IMR-90 (cell line): Measurements from ENCODE around the gene UQCRQ. TPM values are rescaled to one million over a fixed set of nuclear protein-coding genes. Genes with fewer than 3 reads are reported as not detected.

Experiments used
- ATAC-seq: fragments of 200-7000 bp; cut with Tn5 transposase; 2 replicates; pipeline ENCODE4 v1.9.1; 2020; ENCODE audit warnings: low read depth, mild to moderate bottlenecking, moderate library complexity
- BruUV-seq: library from RNA; stranded (reverse); fragments of 400-500 nt; replicated peaks from 2 replicates; lab custom pipeline; 2021; lab: Mats Ljungman, UMichigan
- CTCF ChIA-PET: fragments of 300-600 bp; formaldehyde crosslinking; extraction: SDS; loops from one replicate; lab custom pipeline; 2021; ENCODE audit warnings: antibody characterized with exemption; lab: Yijun Ruan, JAX
- POLR2A ChIA-PET: fragments of 300-600 bp; sonication (Branson Sonifier 250); formaldehyde crosslinking; loops from one replicate; lab custom pipeline; 2022; ENCODE audit warnings: antibody characterized with exemption; ENCODE audit not compliant: unreplicated experiment; lab: Charles Lee
- DNase-seq: peaks from one replicate; pipeline ENCODE4 v3.0.0; 2013
- H2AFZ ChIP-seq: replicated peaks from 2 replicates; pipeline ENCODE3; 2013; ENCODE audit warnings: low read length, mild to moderate bottlenecking; ENCODE audit not compliant: poor library complexity
- H2AK5ac ChIP-seq: 2 replicates; pipeline ENCODE4 v1.6.1; 2013; ENCODE audit warnings: low read depth, low read length, inconsistent platforms
- H2AK9ac ChIP-seq: replicated peaks from 2 replicates; pipeline ENCODE3; 2013; ENCODE audit warnings: mild to moderate bottlenecking, low read depth, low read length, moderate library complexity; ENCODE audit not compliant: poor library complexity
- H2BK120ac ChIP-seq: 2 replicates; pipeline ENCODE4 v1.6.1; 2013; ENCODE audit warnings: low read depth, low read length, inconsistent platforms
- H2BK15ac ChIP-seq: 3 replicates; pipeline ENCODE4 v1.6.1; 2013; ENCODE audit warnings: low read depth, low read length, inconsistent platforms
- H2BK20ac ChIP-seq: 2 replicates; pipeline ENCODE4 v1.6.1; 2013; ENCODE audit warnings: low read depth, mild to moderate bottlenecking, inconsistent platforms, low read length, moderate library complexity
- H2BK5ac ChIP-seq: 2 replicates; pipeline ENCODE4 v1.6.1; 2013; ENCODE audit warnings: mild to moderate bottlenecking, low read depth, low read length, inconsistent platforms; ENCODE audit not compliant: poor library complexity, severe bottlenecking
- H3K14ac ChIP-seq: replicated peaks from 2 replicates; pipeline ENCODE4 v1.6.1; 2013; ENCODE audit warnings: low read depth, low read length, inconsistent platforms
- H3K18ac ChIP-seq: 2 replicates; pipeline ENCODE4 v1.6.1; 2013; ENCODE audit warnings: low read depth, low read length, control low read depth
- H3K23ac ChIP-seq: 2 replicates; pipeline ENCODE4 v1.6.1; 2013; ENCODE audit warnings: low read depth, low read length, inconsistent platforms
- H3K27ac ChIP-seq: 2 replicates; pipeline ENCODE4 v1.5.1; 2013; ENCODE audit warnings: mild to moderate bottlenecking, control low read depth, low read length; ENCODE audit not compliant: insufficient read depth
- H3K27me3 ChIP-seq: 2 replicates; pipeline ENCODE4 v1.6.1; 2013; ENCODE audit warnings: low read length; ENCODE audit not compliant: control insufficient read depth, insufficient read depth
- H3K36me3 ChIP-seq: 2 replicates; pipeline ENCODE4 v1.6.1; 2013; ENCODE audit warnings: low read length, mixed read lengths; ENCODE audit not compliant: control insufficient read depth, insufficient read depth
- H3K4ac ChIP-seq: 2 replicates; pipeline ENCODE4 v1.6.1; 2013; ENCODE audit warnings: low read depth, low read length, inconsistent platforms
- H3K4me1 ChIP-seq: 2 replicates; pipeline ENCODE4 v1.6.1; 2013; ENCODE audit warnings: low read length, mixed read lengths; ENCODE audit not compliant: control insufficient read depth, insufficient read depth
- H3K4me2 ChIP-seq: 2 replicates; pipeline ENCODE4 v1.6.1; 2013; ENCODE audit warnings: low read depth, mild to moderate bottlenecking, control low read depth, low read length, moderate library complexity
- H3K4me3 ChIP-seq: 2 replicates; pipeline ENCODE4 v1.5.1; 2013; ENCODE audit warnings: low read depth, mild to moderate bottlenecking, control low read depth, low read length, moderate library complexity; ENCODE audit not compliant: insufficient read depth
- H3K56ac ChIP-seq: 2 replicates; pipeline ENCODE4 v1.6.1; 2013; ENCODE audit warnings: low read length, inconsistent platforms; ENCODE audit not compliant: insufficient read depth; ENCODE audit errors: extremely low read depth
- H3K79me1 ChIP-seq, 2 experiments: 2 replicates each; pipeline ENCODE4 v1.6.1; 2013; ENCODE audit warnings: low read length in 2 of 2, inconsistent platforms in 1 of 2, low read depth in 1 of 2
- H3K9ac ChIP-seq: 2 replicates; pipeline ENCODE4 v1.6.1; 2013; ENCODE audit warnings: low read depth, low read length, control low read depth
- H3K9me1 ChIP-seq: 2 replicates; pipeline ENCODE4 v1.6.1; 2013; ENCODE audit warnings: low read length, inconsistent platforms; ENCODE audit not compliant: insufficient read depth
- H3K9me3 ChIP-seq: 2 replicates; pipeline ENCODE4 v1.6.1; 2013; ENCODE audit warnings: low read length; ENCODE audit not compliant: control insufficient read depth, insufficient read depth
- H4K20me1 ChIP-seq: 2 replicates; pipeline ENCODE4 v1.6.1; 2013; ENCODE audit warnings: low read length, inconsistent platforms; ENCODE audit not compliant: insufficient read depth
- H4K5ac ChIP-seq: 2 replicates; pipeline ENCODE4 v1.6.1; 2013; ENCODE audit warnings: mild to moderate bottlenecking, low read depth, low read length, control low read depth
- H4K8ac ChIP-seq, 2 experiments: 2 replicates each; pipeline ENCODE4 v1.6.1; 2013; ENCODE audit warnings: low read depth in 2 of 2, low read length in 2 of 2, control low read depth in 1 of 2, inconsistent platforms in 1 of 2
- H4K91ac ChIP-seq: 2 replicates; pipeline ENCODE4 v1.6.1; 2013; ENCODE audit warnings: low read depth, low read length, inconsistent platforms; ENCODE audit not compliant: insufficient read depth
- BHLHE40 ChIP-seq: fragments of 150-350 bp; IDR thresholded peaks from 2 replicates; pipeline ENCODE4 v1.6.1; 2016; ENCODE audit warnings: mild to moderate bottlenecking, low read depth, low read length
- CEBPB ChIP-seq: IDR thresholded peaks from 2 replicates; pipeline ENCODE4 v1.6.1; 2012; ENCODE audit warnings: low read depth, low read length, improper control_type of control experiment
- CTCF ChIP-seq: conservative IDR thresholded peaks from 2 replicates; pipeline ENCODE4 v1.5.1; 2012; ENCODE audit warnings: mild to moderate bottlenecking, low read depth, low read length, improper control_type of control experiment
- ELK1 ChIP-seq: fragments of 150-350 bp; IDR thresholded peaks from 2 replicates; pipeline ENCODE4 v1.6.1; 2016; ENCODE audit warnings: low read depth, mild to moderate bottlenecking, low read length, moderate library complexity, borderline replicate concordance
- FOS ChIP-seq: fragments of 150-350 bp; IDR thresholded peaks from 2 replicates; pipeline ENCODE4 v1.6.1; 2016; ENCODE audit warnings: low read depth, low read length
- MAFK ChIP-seq: IDR thresholded peaks from 2 replicates; pipeline ENCODE4 v1.6.1; 2012; ENCODE audit warnings: low read depth, low read length, improper control_type of control experiment
- MXI1 ChIP-seq: IDR thresholded peaks from 2 replicates; pipeline ENCODE4 v1.6.1; 2012; ENCODE audit warnings: low read depth, mild to moderate bottlenecking, low read length, moderate library complexity, borderline replicate concordance
- RCOR1 ChIP-seq: IDR thresholded peaks from 2 replicates; pipeline ENCODE4 v1.6.1; 2012; ENCODE audit warnings: mild to moderate bottlenecking, low read length, improper control_type of control experiment; ENCODE audit not compliant: insufficient replicate concordance
- WGBS, 2 experiments: methylation state at CpG; one replicate each; pipeline versions ENCODE4 v1.1.5 to v1.1.7; 2013; ENCODE audit warnings: missing lambda C conversion rate in 2 of 2; ENCODE audit not compliant: insufficient read length in 1 of 2; ENCODE audit errors: extremely low coverage in 2 of 2; 5-methylcytosine and 5-hydroxymethylcytosine counted together
- dilution Hi-C: fragments of 300-500 bp; cut with HindIII; formaldehyde crosslinking; loops from one replicate; pipeline ENCODE4 v1.14.3; 2018; ENCODE audit warnings: low sequenced_read_pairs; ENCODE audit not compliant: unreplicated experiment
- in situ Hi-C: fragments of 300-500 bp; cut with MboI; formaldehyde crosslinking; loops from 3 replicates; pipeline ENCODE4 v1.14.3; 2019; ENCODE audit warnings: low sequenced_read_pairs, inconsistent platforms, mixed read lengths
- intact Hi-C: fragments of 100-400 bp; cut with micrococcal nuclease; formaldehyde crosslinking; loops from 2 replicates; pipeline ENCODE4 v1.10.0; 2022
- polyA plus RNA-seq, 3 experiments: library from polyadenylated mRNA; depleted of rRNA; stranded (reverse); fragments of >200 nt; gene quantifications; 2 replicates each; pipeline ENCODE4 v1.2.3, GENCODE V29; 2012; ENCODE audit warnings: low replicate concordance in 1 of 3
- total RNA-seq: library from RNA; depleted of rRNA; stranded (reverse); fragments of >200 nt; gene quantifications from 2 replicates; pipeline ENCODE4 v1.2.3, GENCODE V29; 2012

Gene UQCRQ
- total and polyA plus RNA-seq, 2 of the 4 experiments (the other 2 are of a cell fraction): 73.7 to 292 TPM

- H3K27ac ChIP-seq: no peak overlapping the region
- no peak overlapping the region for H4K8ac ChIP-seq
- H3K9me1 ChIP-seq: no peaks in the 10 kb centered on the region
- no peaks in the 10 kb centered on the region for H3K9me3 ChIP-seq
- 0 out of 2 replicates have a peak overlapping the region, but pooled peaks have one; percentile 29 for H3K23ac ChIP-seq
- H3K56ac ChIP-seq: no peak overlapping the region
- peaks cover 4% of the 10 kb centered on the region; the same call in 1 of the 2 replicates for H4K20me1 ChIP-seq
- no peak overlapping the region for H2BK20ac ChIP-seq
- ChIA-PET POLR2A (no interaction called here), CTCF (no interaction called here)
- in situ Hi-C loops: no loop called here
- no peak overlapping the region for H3K4ac ChIP-seq
- peaks cover 33 to 35% of the 10 kb centered on the region in 2 experiments for H3K79me1 ChIP-seq
- no peak overlapping the region for H2BK120ac ChIP-seq
- no peak overlapping the region for H2AK5ac ChIP-seq
- TF ChIP-seq RCOR1 (no peak), BHLHE40 (no peak), MXI1 (no peak), CTCF (no peak), ELK1 (no peak), FOS (no peak), CEBPB (no peak), MAFK (no peak)
- no peak overlapping the region for H2AFZ ChIP-seq
- H2BK15ac ChIP-seq: no peak overlapping the region
- no peak overlapping the region for H3K4me3 ChIP-seq
- no peak overlapping the region for H3K9ac ChIP-seq
- no peak overlapping the region for H3K18ac ChIP-seq
- H2AK9ac ChIP-seq: no peak overlapping the region
- DNase-seq (peak; percentile 24), ATAC-seq (peak; percentile 61; the same call in 1 of the 2 replicates)
- H3K4me2 ChIP-seq: no peak overlapping the region
- H3K14ac ChIP-seq: no peak overlapping the region
- dilution Hi-C loops: no loop called here
- no peaks in the 10 kb centered on the region for H3K4me1 ChIP-seq
- intact Hi-C loops: no loop called here
- WGBS, 2 experiments: 100% methylated on average over 1 of the region's 4 CpGs; no CpG with 5 or more reads in 1 of the 2 experiments
- H3K27me3 ChIP-seq: no peaks in the 10 kb centered on the region
- no TSS peak for BruUV-seq
- no peak overlapping the region for H4K5ac ChIP-seq
- no peak overlapping the region for H2BK5ac ChIP-seq
- H3K36me3 ChIP-seq: peaks cover 35% of the 10 kb centered on the region
- no peak overlapping the region for H4K91ac ChIP-seq
Measured at GRCh38 chr5:132895719-132896305, 29.4 kb downstream of the UQCRQ start.
